Bronchial epithelial cell (primary cell): ENCODE data around the gene HYAL3. TPM values are rescaled to one million over a fixed set of nuclear protein-coding genes. Genes with fewer than 3 reads are reported as not detected.

Experiments used
- DNase-seq: peaks from one replicate; pipeline ENCODE4 v3.0.0-alpha.2; 2010; ENCODE audit warnings: low read depth
- FAIRE-seq: peaks from 2 replicates; lab custom pipeline; 2011; peaks lifted over from hg19 to GRCh38; lab: Jason Lieb, UNC
- H3K27me3 ChIP-seq: 2 replicates; pipeline ENCODE4 v1.5.1; 2011; ENCODE audit warnings: low read length; ENCODE audit not compliant: control insufficient read depth, insufficient read depth
- H3K36me3 ChIP-seq: 2 replicates; pipeline ENCODE4 v1.5.1; 2011; ENCODE audit warnings: low read length; ENCODE audit not compliant: control insufficient read depth, insufficient read depth
- H3K4me3 ChIP-seq: 2 replicates; pipeline ENCODE4 v1.5.1; 2011; ENCODE audit warnings: mild to moderate bottlenecking, low read depth, low read length, control low read depth
- total RNA-seq: library from RNA; depleted of rRNA; stranded (reverse); fragments of >200 nt; gene quantifications from 2 replicates; pipeline ENCODE4 v1.2.1, GENCODE V29; 2014
- TF ChIP-seq, protein P1 (sequence below): IDR thresholded peaks from 2 replicates; pipeline ENCODE4 v1.5.1; 2011; ENCODE audit warnings: mild to moderate bottlenecking, moderate library complexity, low read length, control low read depth, inconsistent platforms; ENCODE audit not compliant: insufficient read depth, severe bottlenecking

The HYAL3 gene
- total RNA-seq, 1 donor from 2014 or later: 6.6 TPM

- TF ChIP-seq, protein P1, sequence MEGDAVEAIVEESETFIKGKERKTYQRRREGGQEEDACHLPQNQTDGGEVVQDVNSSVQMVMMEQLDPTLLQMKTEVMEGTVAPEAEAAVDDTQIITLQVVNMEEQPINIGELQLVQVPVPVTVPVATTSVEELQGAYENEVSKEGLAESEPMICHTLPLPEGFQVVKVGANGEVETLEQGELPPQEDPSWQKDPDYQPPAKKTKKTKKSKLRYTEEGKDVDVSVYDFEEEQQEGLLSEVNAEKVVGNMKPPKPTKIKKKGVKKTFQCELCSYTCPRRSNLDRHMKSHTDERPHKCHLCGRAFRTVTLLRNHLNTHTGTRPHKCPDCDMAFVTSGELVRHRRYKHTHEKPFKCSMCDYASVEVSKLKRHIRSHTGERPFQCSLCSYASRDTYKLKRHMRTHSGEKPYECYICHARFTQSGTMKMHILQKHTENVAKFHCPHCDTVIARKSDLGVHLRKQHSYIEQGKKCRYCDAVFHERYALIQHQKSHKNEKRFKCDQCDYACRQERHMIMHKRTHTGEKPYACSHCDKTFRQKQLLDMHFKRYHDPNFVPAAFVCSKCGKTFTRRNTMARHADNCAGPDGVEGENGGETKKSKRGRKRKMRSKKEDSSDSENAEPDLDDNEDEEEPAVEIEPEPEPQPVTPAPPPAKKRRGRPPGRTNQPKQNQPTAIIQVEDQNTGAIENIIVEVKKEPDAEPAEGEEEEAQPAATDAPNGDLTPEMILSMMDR: no peak
- DNase-seq: no peak
- FAIRE-seq: peak; percentile 36
- Histone ChIP-seq H3K27me3 (no peaks in the 10 kb centered on the region), H3K36me3 (no peaks in the 10 kb centered on the region), H3K4me3 (no peak overlapping the region)
These were observed 39.8 kb upstream of the HYAL3 start for GRCh38 chr3:50338965-50339364.

DNA sequence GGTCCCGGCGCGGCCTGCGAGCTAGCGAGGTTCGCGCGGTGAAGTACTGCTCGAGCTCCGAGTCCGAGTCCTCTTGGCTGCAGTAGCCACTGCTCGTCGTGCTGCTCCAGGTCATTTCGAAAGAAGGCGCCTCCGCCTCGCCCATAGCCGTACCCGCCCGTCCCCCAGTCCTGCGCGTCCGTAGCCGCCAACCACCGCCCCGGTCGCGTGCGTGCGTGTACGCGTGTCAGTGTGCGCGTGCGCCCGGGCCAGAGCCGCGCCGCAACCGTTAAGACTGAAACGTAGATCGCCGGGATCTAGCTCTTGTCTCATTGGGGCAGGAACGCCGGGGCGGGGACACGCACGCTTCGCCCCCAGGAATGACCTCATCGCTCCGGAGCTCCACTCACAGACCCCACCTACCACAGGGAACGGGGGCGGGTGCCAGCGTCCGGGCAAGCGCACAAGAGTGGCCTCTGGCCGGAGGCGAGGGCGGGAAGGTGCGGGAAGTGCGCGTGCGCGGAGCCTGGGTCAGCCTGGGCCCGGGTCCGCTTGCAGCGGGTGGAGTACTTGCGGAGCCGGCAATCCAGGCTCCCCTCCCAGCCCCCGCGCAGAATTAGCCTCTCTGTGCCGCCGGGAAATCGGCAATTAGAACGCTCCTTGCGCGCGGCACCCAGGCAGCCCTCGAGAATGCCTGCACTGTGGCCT, 38.1 kb upstream of the HYAL3 start:
- no peak for FAIRE-seq
- peak; percentile 96 for DNase-seq
- Histone ChIP-seq H3K27me3 (no peaks in the 10 kb centered on the region), H3K4me3 (peak overlapping the region; percentile 90), H3K36me3 (no peaks in the 10 kb centered on the region)
- TF ChIP-seq, protein P1: no peak

GRCh38 chr3:50336452-50337174, 37.4 kb upstream of the HYAL3 start:
- H3K27me3 ChIP-seq: no peaks in the 10 kb centered on the region
- peak overlapping the region; percentile 90 for H3K4me3 ChIP-seq
- peaks cover 1% of the 10 kb centered on the region for H3K36me3 ChIP-seq
- TF ChIP-seq, protein P1: no peak
- DNase-seq: peak; percentile 53
- no peak for FAIRE-seq

- Histone ChIP-seq H3K27me3 (no peaks in the 10 kb centered on the region), H3K4me3 (no peak overlapping the region), H3K36me3 (peaks cover 16% of the 10 kb centered on the region)
- TF ChIP-seq, protein P1: no peak
- FAIRE-seq: no peak
- DNase-seq: no peak
These were observed 35.3 kb upstream of the HYAL3 start for GRCh38 chr3:50334339-50335075.

DNA sequence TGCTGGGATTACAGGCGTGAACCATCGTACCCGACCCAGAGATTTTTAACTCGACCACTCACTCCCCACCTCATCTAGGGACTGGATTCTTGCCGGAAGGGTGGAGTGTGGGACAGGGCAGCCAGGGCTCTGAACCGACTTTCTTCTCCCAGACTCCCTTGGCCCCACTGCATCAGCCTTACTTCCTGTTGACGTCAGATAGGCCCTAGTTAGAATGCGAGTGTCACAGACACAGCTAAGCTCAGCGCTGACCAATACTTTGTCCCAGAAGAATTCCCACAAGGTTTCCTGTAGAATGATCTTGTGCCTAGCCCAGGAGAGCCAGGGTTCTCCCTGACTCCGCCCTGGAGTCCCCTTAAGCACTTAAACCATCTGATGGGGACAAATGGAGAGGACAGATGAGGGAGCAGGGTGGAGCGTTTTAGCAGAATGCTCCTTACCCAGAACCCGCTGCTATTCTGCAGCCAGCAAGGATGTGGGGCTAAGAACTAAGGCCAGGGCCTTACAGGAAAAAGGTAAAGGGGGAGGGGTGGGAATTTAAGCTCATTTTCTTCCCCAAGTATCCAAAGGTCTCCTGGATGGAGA, 34.6 kb upstream of the HYAL3 start:
- Histone ChIP-seq H3K4me3 (no peak overlapping the region), H3K36me3 (peaks cover 17% of the 10 kb centered on the region), H3K27me3 (no peaks in the 10 kb centered on the region)
- TF ChIP-seq, protein P1: no peak
- DNase-seq (no peak), FAIRE-seq (no peak)
